GM19238 (cell line): ENCODE results near the gene ADAP1.
"Not testable (repeated sequence)": the region's sequence is repeated elsewhere in the genome, so short reads cannot be mapped to it uniquely, and the experiment has no call there.

Source experiments
- DNase-seq: peaks from one replicate; pipeline ENCODE4 v3.0.0; 2011; ENCODE audit warnings: low spot score; ENCODE audit not compliant: insufficient read length

Gene ADAP1

GRCh38 chr7:975702-976473 is 21.4 kb upstream of the ADAP1 start:
- no peak for DNase-seq

- peak; percentile 92 for DNase-seq
Observed at GRCh38 chr7:974820-975681, 20.6 kb upstream of the ADAP1 start, which contains the start of gene COX19. TSS of gene COX19 (minus strand) at chr7:975549. CDS start at chr7:975509, 40 bp downstream.

- no peak for DNase-seq
Observed at GRCh38 chr7:974172-974571, 19.7 kb upstream of the ADAP1 start.

GRCh38 chr7:973312-973711 is 18.8 kb upstream of the ADAP1 start:
- no peak for DNase-seq

GRCh38 chr7:972676-973309 is 18.3 kb upstream of the ADAP1 start:
- DNase-seq: no peak

- DNase-seq: no peak
Observed at GRCh38 chr7:972110-972509, 17.6 kb upstream of the ADAP1 start.

- DNase-seq: no peak
Observed at GRCh38 chr7:970744-971143, 16.3 kb upstream of the ADAP1 start.

- no peak for DNase-seq
Observed at GRCh38 chr7:969403-969802, 14.9 kb upstream of the ADAP1 start.

GRCh38 chr7:968205-969105 is 14.0 kb upstream of the ADAP1 start:
- DNase-seq: no peak

GRCh38 chr7:967361-968082 is 13.0 kb upstream of the ADAP1 start:
- DNase-seq: no peak

- DNase-seq: no peak
Observed at GRCh38 chr7:966291-967069, 12.0 kb upstream of the ADAP1 start.

GRCh38 chr7:964401-965231 is 10.1 kb upstream of the ADAP1 start:
- DNase-seq: no peak

- DNase-seq: no peak
Observed at GRCh38 chr7:963236-964078, 9.0 kb upstream of the ADAP1 start.

GRCh38 chr7:962401-963081 is 8.1 kb upstream of the ADAP1 start:
- DNase-seq: no peak

- DNase-seq: no peak
Observed at GRCh38 chr7:961546-962400, 7.3 kb upstream of the ADAP1 start.

GRCh38 chr7:960972-961371 is 6.5 kb upstream of the ADAP1 start:
- DNase-seq: not testable (repeated sequence)
